ENCODE results near the gene DAGLA.

DNA sequence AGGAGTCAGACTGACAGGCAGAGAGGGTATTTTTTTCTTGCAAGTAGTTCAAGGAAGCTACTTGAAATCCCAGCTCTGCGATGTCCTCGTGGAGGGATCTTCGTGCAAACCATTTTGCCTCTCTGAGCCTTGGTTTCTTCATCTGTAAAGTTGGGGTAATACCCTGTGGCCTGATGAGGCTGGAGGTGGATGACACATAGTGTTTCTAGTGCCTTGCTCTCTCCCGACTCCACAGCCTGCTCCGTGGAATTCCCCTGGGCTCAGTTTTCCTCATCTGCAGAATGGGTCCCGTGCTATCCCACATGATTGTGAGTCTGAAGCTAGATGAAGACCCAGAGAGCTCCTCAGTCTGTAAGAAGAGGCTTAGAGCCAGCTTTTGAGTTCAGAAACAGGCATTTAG, 32.7 kb downstream of the DAGLA start:
- TF ChIP-seq, protein P1, sequence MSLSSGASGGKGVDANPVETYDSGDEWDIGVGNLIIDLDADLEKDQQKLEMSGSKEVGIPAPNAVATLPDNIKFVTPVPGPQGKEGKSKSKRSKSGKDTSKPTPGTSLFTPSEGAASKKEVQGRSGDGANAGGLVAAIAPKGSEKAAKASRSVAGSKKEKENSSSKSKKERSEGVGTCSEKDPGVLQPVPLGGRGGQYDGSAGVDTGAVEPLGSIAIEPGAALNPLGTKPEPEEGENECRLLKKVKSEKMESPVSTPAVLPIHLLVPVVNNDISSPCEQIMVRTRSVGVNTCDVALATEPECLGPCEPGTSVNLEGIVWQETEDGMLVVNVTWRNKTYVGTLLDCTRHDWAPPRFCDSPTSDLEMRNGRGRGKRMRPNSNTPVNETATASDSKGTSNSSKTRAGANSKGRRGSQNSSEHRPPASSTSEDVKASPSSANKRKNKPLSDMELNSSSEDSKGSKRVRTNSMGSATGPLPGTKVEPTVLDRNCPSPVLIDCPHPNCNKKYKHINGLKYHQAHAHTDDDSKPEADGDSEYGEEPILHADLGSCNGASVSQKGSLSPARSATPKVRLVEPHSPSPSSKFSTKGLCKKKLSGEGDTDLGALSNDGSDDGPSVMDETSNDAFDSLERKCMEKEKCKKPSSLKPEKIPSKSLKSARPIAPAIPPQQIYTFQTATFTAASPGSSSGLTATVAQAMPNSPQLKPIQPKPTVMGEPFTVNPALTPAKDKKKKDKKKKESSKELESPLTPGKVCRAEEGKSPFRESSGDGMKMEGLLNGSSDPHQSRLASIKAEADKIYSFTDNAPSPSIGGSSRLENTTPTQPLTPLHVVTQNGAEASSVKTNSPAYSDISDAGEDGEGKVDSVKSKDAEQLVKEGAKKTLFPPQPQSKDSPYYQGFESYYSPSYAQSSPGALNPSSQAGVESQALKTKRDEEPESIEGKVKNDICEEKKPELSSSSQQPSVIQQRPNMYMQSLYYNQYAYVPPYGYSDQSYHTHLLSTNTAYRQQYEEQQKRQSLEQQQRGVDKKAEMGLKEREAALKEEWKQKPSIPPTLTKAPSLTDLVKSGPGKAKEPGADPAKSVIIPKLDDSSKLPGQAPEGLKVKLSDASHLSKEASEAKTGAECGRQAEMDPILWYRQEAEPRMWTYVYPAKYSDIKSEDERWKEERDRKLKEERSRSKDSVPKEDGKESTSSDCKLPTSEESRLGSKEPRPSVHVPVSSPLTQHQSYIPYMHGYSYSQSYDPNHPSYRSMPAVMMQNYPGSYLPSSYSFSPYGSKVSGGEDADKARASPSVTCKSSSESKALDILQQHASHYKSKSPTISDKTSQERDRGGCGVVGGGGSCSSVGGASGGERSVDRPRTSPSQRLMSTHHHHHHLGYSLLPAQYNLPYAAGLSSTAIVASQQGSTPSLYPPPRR (CRISPR knock-in tag; IDR thresholded peaks at IDR 0.05; ENCODE audit: borderline replicate concordance), result no peak
- no peak for TF ChIP-seq SIN3A (IDR thresholded peaks at IDR 0.05; ENCODE audit: borderline replicate concordance, low read depth, low read length)
- TF ChIP-seq MED1 (CRISPR knock-in tag; IDR thresholded peaks at IDR 0.05), result no peak
- no peak for TF ChIP-seq MTF2 (CRISPR knock-in tag; IDR thresholded peaks at IDR 0.05; ENCODE audit: borderline replicate concordance)
- TF ChIP-seq POLR2A (IDR thresholded peaks at IDR 0.05; ENCODE audit: insufficient read depth in 1 of 2, low read depth in 2 of 2, low read length in 2 of 2), result no peak
- TF ChIP-seq NAIF1 (CRISPR knock-in tag; IDR thresholded peaks at IDR 0.05; ENCODE audit: borderline replicate concordance), result no peak
- no peak for TF ChIP-seq NR2C2 (CRISPR knock-in tag; IDR thresholded peaks at IDR 0.05; ENCODE audit: borderline replicate concordance)
- TF ChIP-seq PHF8 (CRISPR knock-in tag; IDR thresholded peaks at IDR 0.05), result no peak
- no peak for TF ChIP-seq HNRNPUL1 (IDR thresholded peaks at IDR 0.05; ENCODE audit: low read depth, low read length)
- no peak for TF ChIP-seq ZNF329 (CRISPR knock-in tag; IDR thresholded peaks at IDR 0.05; ENCODE audit: low read depth)
- no peak for TF ChIP-seq CHD4 (IDR thresholded peaks at IDR 0.05; ENCODE audit: borderline replicate concordance, low read length)
- no peak for TF ChIP-seq PHB2 (IDR thresholded peaks at IDR 0.05; ENCODE audit: partially characterized antibody)
